Gastroesophageal sphincter (tissue), 4 donors: ENCODE data around the gene UBE2B. TPM values are rescaled to one million over a fixed set of nuclear protein-coding genes. Genes with fewer than 3 reads are reported as not detected.

Experiments used
- ATAC-seq: fragments of 150-250 bp; one replicate; pipeline ENCODE4 v1.9.1; 2016; ENCODE audit warnings: mild to moderate bottlenecking, moderate library complexity
- H3K27ac ChIP-seq, 4 donors: fragments of 200-600 bp; sonication (generic) in 3 of 4; 1 replicate in 3 of 4; 2 replicates in 1 of 4; pipeline ENCODE4 v1.5.1; 2016 to 2019
- H3K27me3 ChIP-seq: fragments of 200-600 bp; sonication (generic); one replicate; pipeline ENCODE4 v1.5.1; 2019
- H3K36me3 ChIP-seq, 2 donors: fragments of 200-600 bp; sonication (generic); one replicate each; pipeline ENCODE4 v1.5.1; 2019; ENCODE audit warnings: control low read depth in 1 of 2
- H3K4me1 ChIP-seq, 3 donors: fragments of 200-600 bp; sonication (generic); 1 replicate in 2 of 3; 2 replicates in 1 of 3; pipeline ENCODE4 v1.5.1; 2016 to 2019; ENCODE audit warnings: control low read depth in 2 of 3
- H3K4me3 ChIP-seq, 2 donors: fragments of 200-600 bp; sonication (generic); one replicate each; pipeline ENCODE4 v1.5.1; 2019; ENCODE audit warnings: mild to moderate bottlenecking in 1 of 2, moderate library complexity in 1 of 2
- H3K9me3 ChIP-seq, 3 donors: fragments of 200-600 bp; sonication (generic); one replicate each; pipeline ENCODE4 v1.5.1; 2017 to 2019; ENCODE audit warnings: control low read depth in 2 of 3
- EP300 ChIP-seq: sonication (generic); formaldehyde crosslinking; IDR thresholded peaks from one replicate; pipeline ENCODE4 v1.6.1; 2017; ENCODE audit warnings: antibody characterized with exemption, mild to moderate bottlenecking
- POLR2A ChIP-seq, 2 donors: fragments of 450-650 bp; IDR thresholded peaks; one replicate each; pipeline ENCODE4 v1.6.1; 2017; ENCODE audit warnings: antibody characterized with exemption in 2 of 2, mild to moderate bottlenecking in 2 of 2, moderate library complexity in 1 of 2
- POLR2AphosphoS5 ChIP-seq: sonication (generic); formaldehyde crosslinking; IDR thresholded peaks from one replicate; pipeline ENCODE4 v1.6.1; 2017; ENCODE audit warnings: antibody characterized with exemption
- WGBS, 2 donors: methylation state at CpG; one replicate each; pipeline ENCODE4 v1.1.5; 2018; ENCODE audit warnings: low coverage in 1 of 2; 5-methylcytosine and 5-hydroxymethylcytosine counted together
- total RNA-seq, 4 donors: library from RNA; depleted of rRNA; stranded (reverse); fragments of >200 nt; gene quantifications; one replicate each; pipeline ENCODE4 v1.1.0, GENCODE V29; 2016
- TF ChIP-seq, protein P1 (sequence below), 4 experiments: fragments of 200-600 bp in 2 of 4; fragments of 450-650 bp in 2 of 4; sonication (generic) in 1 of 4; IDR thresholded peaks; one replicate each; pipeline ENCODE4 v1.5.1; 2017 to 2019; ENCODE audit warnings: antibody characterized with exemption in 4 of 4, mild to moderate bottlenecking in 2 of 4, moderate library complexity in 2 of 4

Gene UBE2B
- total RNA-seq, 4 donors from 2014 or later: 36.6 to 53.9 (median 44.5) TPM

DNA sequence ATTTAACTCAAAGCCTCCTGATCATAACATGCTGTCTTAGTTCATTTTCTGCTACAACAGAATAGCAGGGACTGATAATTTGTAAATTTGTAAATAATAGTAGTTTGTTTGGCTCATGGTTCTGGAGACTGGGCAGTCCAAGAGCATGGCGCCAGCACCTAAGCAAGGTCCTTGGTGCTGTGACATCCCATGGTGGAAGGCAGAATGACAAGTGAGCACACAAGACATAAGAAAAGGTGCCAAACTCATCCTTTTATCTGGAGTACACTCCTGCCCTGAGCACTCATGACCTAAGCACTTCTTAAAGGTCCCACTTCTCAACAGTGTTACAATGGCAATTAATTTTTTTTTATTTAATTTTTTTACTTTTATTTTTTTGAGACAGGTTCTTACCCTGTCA is 16.1 kb downstream of the UBE2B start:
- Histone ChIP-seq H3K9me3 (no peaks in the 10 kb centered on the region), H3K4me1 (no peaks in the 10 kb centered on the region), H3K4me3 (no peak overlapping the region), H3K36me3 (peaks cover 8 to 100% of the 10 kb centered on the region in 2 donors), H3K27me3 (no peaks in the 10 kb centered on the region), H3K27ac (no peak overlapping the region)
- 100% methylated on average over 1 of the region's 1 CpG for WGBS, 2 donors
- no peak for TF ChIP-seq POLR2AphosphoS5
- TF ChIP-seq, protein P1, sequence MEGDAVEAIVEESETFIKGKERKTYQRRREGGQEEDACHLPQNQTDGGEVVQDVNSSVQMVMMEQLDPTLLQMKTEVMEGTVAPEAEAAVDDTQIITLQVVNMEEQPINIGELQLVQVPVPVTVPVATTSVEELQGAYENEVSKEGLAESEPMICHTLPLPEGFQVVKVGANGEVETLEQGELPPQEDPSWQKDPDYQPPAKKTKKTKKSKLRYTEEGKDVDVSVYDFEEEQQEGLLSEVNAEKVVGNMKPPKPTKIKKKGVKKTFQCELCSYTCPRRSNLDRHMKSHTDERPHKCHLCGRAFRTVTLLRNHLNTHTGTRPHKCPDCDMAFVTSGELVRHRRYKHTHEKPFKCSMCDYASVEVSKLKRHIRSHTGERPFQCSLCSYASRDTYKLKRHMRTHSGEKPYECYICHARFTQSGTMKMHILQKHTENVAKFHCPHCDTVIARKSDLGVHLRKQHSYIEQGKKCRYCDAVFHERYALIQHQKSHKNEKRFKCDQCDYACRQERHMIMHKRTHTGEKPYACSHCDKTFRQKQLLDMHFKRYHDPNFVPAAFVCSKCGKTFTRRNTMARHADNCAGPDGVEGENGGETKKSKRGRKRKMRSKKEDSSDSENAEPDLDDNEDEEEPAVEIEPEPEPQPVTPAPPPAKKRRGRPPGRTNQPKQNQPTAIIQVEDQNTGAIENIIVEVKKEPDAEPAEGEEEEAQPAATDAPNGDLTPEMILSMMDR (IDR thresholded peaks at IDR 0.05): no peak
- no peak for TF ChIP-seq POLR2A (IDR thresholded peaks at IDR 0.05)
- TF ChIP-seq EP300: no peak
- no peak for ATAC-seq

- Histone ChIP-seq H3K9me3 (no peaks in the 10 kb centered on the region), H3K4me3 (no peak overlapping the region), H3K27me3 (no peaks in the 10 kb centered on the region), H3K4me1 (no peaks in the 10 kb centered on the region), H3K27ac (no peak overlapping the region), H3K36me3 (peaks cover 11 to 100% of the 10 kb centered on the region in 2 donors)
- no peak for TF ChIP-seq POLR2AphosphoS5
- TF ChIP-seq POLR2A (IDR thresholded peaks at IDR 0.05): no peak
- TF ChIP-seq, protein P1 (IDR thresholded peaks at IDR 0.05): no peak
- TF ChIP-seq EP300: no peak
- 45 to 49% methylated on average over 2 of the region's 2 CpGs for whole genome bisulfite sequencing, 2 donors
- ATAC-seq: no peak
Observed at GRCh38 chr5:134392301-134392700, 20.9 kb downstream of the UBE2B start.

DNA sequence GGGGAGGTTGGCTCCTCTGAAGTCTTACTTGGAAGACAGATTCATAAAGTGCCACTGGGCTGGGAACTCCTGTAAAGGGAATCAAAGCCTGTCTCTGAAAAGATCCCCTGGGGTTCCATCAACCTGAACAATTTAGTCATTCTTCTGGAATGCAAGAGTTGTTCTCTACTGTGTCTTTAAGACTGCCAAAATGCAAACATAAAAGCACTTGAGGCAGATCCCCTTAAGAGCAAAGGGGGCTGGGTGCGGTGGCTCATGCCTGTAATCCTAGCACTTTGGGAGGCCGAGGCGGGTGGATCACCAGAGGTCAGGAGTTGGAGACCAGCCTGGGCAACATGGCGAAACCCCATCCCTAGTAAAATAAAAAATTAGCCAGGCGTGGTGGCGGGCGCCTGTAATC is 23.6 kb downstream of the UBE2B start:
- Histone ChIP-seq H3K9me3 (no peaks in the 10 kb centered on the region), H3K27ac (no peak overlapping the region), H3K36me3 (peaks cover 5 to 98% of the 10 kb centered on the region in 2 donors), H3K27me3 (no peaks in the 10 kb centered on the region), H3K4me3 (no peak overlapping the region), H3K4me1 (no peaks in the 10 kb centered on the region)
- 80 to 100% methylated on average over 2 of the region's 7 CpGs for whole genome bisulfite sequencing, 2 donors
- no peak for ATAC-seq
- TF ChIP-seq POLR2A (IDR thresholded peaks at IDR 0.05) (no peak), EP300 (no peak), POLR2AphosphoS5 (no peak)
- TF ChIP-seq, protein P1 (IDR thresholded peaks at IDR 0.05): no peak

GRCh38 chr5:134396274-134396673 is 24.9 kb downstream of the UBE2B start:
- H3K27ac ChIP-seq: no peak overlapping the region
- H3K36me3 ChIP-seq: peaks cover 5 to 89% of the 10 kb centered on the region in 2 donors
- 52% methylated on average over 4 of the region's 4 CpGs; no CpG with 5 or more reads in 1 of the 2 donors for WGBS, 2 donors
- no peak for TF ChIP-seq POLR2AphosphoS5
- TF ChIP-seq, protein P1 (IDR thresholded peaks at IDR 0.05): no peak
- no peak for TF ChIP-seq POLR2A (IDR thresholded peaks at IDR 0.05)
- TF ChIP-seq EP300: no peak
- H3K4me1 ChIP-seq: no peaks in the 10 kb centered on the region
- no peak for ATAC-seq
- no peaks in the 10 kb centered on the region for H3K27me3 ChIP-seq
- H3K9me3 ChIP-seq: no peaks in the 10 kb centered on the region
- no peak overlapping the region for H3K4me3 ChIP-seq

DNA sequence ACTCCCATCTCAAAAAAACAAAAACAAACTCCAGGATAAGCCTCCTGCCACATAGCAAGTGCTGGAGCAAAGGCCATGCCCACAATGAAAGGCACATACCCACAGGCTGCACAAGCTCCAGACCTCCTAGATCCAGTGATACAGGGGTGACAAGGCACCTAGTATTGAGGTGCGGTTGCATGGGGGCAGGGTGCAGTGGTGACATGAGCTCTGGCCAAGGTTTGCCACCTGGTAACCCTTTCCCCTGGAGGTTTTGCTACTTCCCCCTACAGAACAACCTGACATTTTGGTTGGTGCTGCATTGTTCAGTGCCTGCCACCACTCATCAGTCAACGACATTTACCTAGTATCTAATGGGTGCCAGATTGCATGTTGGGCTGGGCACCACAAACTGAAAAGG is 25.8 kb downstream of the UBE2B start:
- peaks cover 3 to 89% of the 10 kb centered on the region in 2 donors for H3K36me3 ChIP-seq
- no peak overlapping the region for H3K4me3 ChIP-seq
- WGBS, 2 donors: 95% methylated on average over 2 of the region's 2 CpGs; no CpG with 5 or more reads in 1 of the 2 donors
- ATAC-seq: no peak
- H3K27me3 ChIP-seq: no peaks in the 10 kb centered on the region
- H3K4me1 ChIP-seq: no peaks in the 10 kb centered on the region
- H3K9me3 ChIP-seq: no peaks in the 10 kb centered on the region
- TF ChIP-seq POLR2AphosphoS5 (no peak), POLR2A (IDR thresholded peaks at IDR 0.05) (no peak), EP300 (no peak)
- TF ChIP-seq, protein P1 (IDR thresholded peaks at IDR 0.05): no peak
- no peak overlapping the region for H3K27ac ChIP-seq
